Fibroblast of mammary gland (primary cell): ENCODE results near the gene DTX4.

Experiments used
- DNase-seq: peaks from one replicate; pipeline ENCODE4 v3.0.0-alpha.2; 2010; ENCODE audit warnings: low read depth
- H3K4me3 ChIP-seq: 2 replicates; pipeline ENCODE4 v1.5.1; 2011; ENCODE audit warnings: low read depth, mild to moderate bottlenecking, low read length, moderate library complexity; ENCODE audit not compliant: control insufficient read depth
- CTCF ChIP-seq: conservative IDR thresholded peaks from 2 replicates; pipeline ENCODE4 v1.5.1; 2011; ENCODE audit warnings: low read depth, low read length, inconsistent platforms; ENCODE audit not compliant: control insufficient read depth, insufficient read depth

DTX4 gene

GRCh38 chr11:59179121-59179520 lies 7.2 kb downstream of the DTX4 start:
- no peak overlapping the region for H3K4me3 ChIP-seq
- DNase-seq = no peak
- no peak for TF ChIP-seq CTCF

- no peak for TF ChIP-seq CTCF
These were observed 8.3 kb downstream of the DTX4 start for GRCh38 chr11:59180168-59180776.

GRCh38 chr11:59180907-59181306 lies 9.0 kb downstream of the DTX4 start:
- TF ChIP-seq CTCF = no peak
- DNase-seq = no peak
- H3K4me3 ChIP-seq = no peak overlapping the region

More at GRCh38 chr11:59180168-59180776, 8.3 kb downstream of the DTX4 start:
- H3K4me3 ChIP-seq = no peak overlapping the region
- DNase-seq = no peak

DNA sequence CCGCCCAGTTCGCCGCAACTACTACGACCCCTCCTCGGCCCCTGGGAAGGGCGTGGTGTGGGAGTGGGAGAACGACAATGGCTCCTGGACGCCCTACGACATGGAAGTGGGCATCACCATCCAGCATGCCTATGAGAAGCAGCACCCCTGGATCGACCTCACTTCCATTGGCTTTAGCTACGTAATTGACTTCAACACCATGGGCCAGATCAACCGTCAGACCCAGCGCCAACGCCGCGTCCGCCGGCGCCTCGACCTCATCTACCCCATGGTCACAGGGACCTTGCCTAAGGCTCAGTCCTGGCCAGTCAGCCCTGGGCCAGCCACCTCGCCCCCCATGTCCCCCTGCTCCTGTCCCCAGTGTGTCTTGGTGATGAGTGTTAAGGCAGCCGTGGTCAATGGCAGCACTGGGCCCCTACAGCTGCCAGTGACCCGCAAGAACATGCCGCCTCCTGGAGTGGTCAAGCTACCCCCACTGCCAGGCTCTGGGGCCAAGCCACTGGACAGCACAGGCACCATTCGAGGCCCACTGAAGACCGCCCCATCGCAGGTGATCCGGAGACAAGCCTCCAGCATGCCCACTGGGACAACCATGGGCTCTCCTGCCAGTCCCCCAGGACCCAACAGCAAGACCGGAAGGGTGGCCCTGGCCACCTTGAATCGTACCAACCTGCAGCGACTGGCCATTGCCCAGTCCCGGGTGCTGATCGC lies 10.0 kb downstream of the DTX4 start:
- no peak overlapping the region for H3K4me3 ChIP-seq
- DNase-seq = no peak
- no peak for TF ChIP-seq CTCF

DNA sequence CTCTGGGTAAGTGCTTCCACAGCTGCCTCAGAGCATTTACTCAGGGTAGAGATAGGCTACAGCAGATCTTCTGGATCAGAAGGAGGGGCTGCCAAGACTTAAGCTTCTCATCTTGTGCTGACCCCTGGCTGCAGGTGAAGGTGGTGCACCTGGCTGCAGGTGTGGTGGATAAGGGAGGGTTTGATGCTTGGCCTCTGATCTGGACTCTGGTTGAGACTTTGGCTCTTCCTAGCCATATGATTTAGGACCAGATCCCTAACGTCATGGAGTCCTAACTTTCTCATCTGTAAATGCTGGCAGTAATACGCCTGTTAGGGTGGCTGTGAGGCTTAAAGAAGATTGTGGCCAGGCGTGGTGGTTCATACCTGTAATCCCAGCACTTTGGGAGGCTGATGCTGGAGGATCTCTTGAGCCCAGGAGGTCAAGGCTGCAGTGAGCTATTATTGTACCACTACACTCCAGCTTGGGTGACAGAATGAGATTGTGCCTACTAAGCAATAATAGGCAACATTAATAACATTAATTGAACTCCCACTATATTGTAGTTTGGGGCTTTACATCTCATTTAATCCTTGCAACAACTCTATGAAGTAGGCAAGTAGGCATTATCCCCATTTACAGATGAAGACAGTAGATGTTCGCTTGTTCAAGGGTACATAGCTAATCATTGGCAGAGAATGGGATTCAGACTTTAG lies 10.7 kb downstream of the DTX4 start:
- peak; percentile 8 for TF ChIP-seq CTCF
- DNase-seq = no peak
- H3K4me3 ChIP-seq = no peak overlapping the region

- peak; percentile 58 for DNase-seq
- TF ChIP-seq CTCF = no peak
- no peak overlapping the region for H3K4me3 ChIP-seq
These were observed 11.8 kb downstream of the DTX4 start for GRCh38 chr11:59183771-59184170.
